UCSD-AML1 (cell line): ENCODE data around the gene EVA1C.
A peak's percentile ranks its signal among the peaks of the same experiment; 100 is the strongest.
"Not testable (repeated sequence)": the region's sequence is repeated elsewhere in the genome, so short reads cannot be mapped to it uniquely, and the experiment has no call there.

Experiments
- DNase-seq: peaks from one replicate; lab custom pipeline; 2025; ENCODE audit not compliant: unreplicated experiment; lab: John Stamatoyannopoulos, UW

The EVA1C gene, protein sequence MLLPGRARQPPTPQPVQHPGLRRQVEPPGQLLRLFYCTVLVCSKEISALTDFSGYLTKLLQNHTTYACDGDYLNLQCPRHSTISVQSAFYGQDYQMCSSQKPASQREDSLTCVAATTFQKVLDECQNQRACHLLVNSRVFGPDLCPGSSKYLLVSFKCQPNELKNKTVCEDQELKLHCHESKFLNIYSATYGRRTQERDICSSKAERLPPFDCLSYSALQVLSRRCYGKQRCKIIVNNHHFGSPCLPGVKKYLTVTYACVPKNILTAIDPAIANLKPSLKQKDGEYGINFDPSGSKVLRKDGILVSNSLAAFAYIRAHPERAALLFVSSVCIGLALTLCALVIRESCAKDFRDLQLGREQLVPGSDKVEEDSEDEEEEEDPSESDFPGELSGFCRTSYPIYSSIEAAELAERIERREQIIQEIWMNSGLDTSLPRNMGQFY

DNA sequence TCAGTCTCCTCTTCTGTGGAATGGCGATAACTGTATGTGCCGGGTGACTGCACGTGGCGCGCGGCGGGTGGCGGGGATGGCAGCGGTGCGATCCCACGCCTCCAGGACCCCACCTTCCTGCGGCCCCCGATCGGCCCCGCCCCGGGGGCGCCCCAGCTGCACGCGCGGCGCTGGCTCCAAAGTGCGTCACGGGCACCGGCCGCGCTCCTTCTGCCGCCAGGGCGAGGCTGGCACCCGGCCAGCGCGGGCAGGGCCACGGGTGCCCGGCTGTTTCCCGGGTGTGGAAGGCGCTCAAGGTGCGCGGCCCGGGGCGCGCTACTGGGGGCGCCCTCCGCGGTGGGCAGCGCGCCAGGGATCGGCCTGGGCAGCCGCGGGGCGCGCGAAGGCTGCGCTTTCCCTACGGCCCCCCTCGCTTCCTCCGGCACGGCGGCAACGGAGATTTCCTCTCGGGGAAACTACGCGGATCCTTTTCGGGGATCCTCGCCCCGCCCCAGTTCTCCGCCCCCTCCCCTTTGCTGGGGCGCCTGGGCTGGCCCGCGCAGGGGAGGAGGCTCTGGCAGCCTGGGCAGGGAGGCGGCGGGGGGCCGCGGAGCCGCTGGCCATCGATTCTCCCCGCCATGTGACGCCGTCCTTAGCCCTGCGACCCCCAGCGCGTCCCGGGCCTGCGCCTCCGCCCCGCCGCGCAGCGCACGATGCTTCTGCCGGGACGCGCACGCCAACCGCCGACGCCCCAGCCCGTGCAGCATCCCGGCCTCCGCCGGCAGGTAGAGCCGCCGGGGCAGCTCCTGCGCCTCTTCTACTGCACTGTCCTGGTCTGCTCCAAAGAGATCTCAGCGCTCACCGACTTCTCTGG, at the start of gene EVA1C:
Gene EVA1C, plus strand, starts transcription at position 545 of the 853 bp plus-strand sequence. Its CDS starts 148 bp downstream, at position 693.
- DNase-seq = peak; percentile 48

DNA sequence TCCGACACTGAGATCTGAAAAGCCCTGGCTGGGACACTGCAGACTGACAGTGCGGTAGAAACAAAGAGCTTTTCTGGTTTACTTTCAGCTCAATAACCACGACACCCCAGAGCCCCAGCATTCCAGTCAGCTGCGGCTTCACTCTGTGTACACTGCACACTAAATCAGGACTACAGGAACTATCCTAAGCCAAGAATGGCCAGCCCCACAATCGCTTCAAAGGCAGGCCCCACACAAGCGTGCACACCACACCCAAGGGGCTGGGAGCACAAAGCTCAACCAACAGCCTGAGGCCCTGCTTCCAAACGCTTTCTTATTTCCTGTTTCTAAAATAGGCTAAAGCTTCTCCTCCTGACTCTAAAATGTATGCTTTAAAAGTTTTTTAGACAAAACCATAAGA, 48.1 kb upstream of the EVA1C start:
- no peak for DNase-seq

DNA sequence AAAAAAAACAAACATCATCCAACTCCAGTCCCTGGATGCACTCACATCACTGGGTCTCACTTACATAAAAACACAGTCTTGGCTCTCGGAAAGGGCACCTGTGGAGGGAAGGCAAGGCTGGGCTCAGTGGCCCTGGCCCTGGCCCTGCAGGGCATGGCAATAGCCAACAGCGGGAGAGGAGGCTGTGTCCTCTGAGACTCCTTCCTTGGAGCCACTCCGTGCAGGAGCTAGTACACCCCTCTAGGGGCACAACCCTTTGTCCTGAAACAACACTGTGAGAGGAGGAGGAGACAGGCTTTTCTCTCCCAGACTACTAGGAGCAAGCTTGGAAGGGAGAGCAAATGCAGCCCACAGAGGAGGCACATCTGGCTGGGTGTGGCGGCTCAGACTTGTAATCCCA, 47.7 kb upstream of the EVA1C start:
- no peak for DNase-seq

DNA sequence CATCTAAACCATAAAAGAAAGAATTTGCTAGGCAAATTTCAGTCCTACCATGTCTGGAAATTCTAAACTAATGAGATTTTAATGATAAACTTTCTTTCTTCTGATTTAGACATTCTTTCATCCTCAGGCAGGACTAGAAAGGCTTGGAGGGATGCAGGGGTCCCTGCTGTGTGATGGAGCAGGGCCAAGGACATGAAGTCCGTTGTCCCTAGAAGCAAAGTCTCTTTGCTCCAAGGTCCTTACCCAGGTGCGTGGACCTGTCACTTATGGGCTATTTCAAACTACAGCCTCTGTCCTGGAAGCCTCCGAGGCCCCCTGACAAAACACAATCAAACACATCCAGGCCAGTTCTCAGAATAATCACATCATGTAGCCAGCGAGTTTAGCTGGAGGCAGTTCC, 46.3 kb upstream of the EVA1C start:
- DNase-seq = no peak

DNA sequence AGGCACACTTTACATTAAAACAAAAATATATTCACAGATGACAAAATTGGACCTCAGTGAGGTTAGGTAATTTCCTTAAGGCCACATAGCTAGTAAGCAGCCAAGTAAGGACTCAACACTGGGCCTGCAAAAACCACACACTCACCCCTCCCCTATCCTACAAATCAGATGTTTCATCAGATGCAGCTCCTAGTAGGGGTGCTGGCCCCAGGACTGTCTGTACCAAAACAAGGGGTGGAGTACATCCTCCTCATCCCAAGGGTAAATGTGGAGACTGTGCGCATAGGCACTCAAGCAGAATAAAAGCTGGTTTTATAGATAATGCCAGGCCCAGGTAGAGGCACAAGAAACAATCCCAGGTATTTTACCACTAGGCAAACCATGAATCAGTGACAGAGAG, 45.3 kb upstream of the EVA1C start:
- no peak for DNase-seq

DNA sequence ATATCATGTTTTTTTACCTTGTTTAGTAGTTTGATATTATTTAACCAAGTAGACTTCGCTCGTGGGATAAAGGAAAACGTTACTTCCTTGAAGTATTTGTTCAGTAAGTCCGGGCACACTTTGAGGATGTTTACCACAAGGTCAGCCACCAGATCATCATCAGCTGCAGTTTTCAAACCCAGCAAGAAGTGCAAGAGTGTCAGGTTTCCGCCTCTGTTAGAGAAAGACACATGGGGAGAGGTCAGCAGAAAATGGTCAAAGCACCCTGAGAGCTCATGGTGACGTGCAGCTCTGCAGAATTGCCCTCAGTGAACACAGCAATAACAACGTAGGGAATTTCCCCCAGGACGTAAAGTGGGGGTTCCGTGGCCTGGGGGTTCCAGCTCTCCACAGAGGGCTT, 44.1 kb upstream of the EVA1C start:
- DNase-seq = no peak

DNA sequence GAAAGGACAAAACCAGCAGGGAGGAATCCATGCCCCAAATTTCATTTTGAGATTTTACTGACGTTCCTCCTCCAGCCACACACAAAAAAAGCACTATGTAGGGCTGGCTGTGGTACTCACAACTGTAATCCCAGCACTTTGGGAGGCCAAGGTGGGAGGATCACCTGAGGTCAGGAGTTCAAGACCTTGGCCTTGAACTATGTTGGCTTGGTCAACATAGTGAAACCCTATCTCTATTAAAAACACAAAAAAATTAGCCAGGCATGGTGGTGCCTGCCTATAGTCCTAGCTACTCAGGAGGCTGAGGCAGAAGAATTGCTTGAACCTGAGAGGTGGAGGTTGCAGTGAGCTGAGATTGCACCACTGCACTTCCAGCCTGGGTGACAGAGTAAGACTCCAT, 43.5 kb upstream of the EVA1C start:
- DNase-seq = not testable (repeated sequence)

DNA sequence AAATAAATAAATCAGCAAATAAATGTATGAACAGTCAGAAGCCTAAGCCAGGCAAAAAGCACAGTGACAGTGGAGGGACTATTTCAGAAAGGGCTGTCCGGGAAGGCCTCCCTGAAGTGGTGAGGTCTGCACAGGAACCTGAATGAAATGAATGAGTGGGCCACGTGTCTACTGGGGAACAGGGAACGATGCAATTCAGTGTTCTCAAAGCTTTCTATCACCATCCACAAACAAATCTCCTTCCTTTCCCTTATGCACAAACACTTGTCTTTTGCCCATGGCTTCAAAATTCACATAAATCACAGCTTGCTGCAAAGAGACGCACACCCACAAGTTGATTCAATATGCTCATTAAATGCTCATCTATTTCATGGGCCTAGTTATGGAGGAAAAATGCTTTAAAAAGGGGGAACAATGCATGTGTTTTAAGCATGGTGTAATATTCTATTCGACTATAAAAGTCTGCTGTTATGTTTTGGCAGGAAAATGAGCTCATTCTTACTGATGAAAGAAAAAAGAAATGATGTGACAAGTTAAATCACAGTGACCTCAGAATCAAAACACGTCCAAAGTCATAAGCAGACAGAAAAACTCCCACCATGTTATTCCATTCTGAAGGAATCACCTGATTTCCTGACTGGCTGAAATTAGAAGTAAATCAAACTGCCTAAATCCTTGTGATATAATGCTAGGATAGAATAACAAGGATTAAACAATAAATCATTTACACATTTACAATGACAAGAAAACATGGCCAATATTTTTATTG, 41.3 kb upstream of the EVA1C start:
- no peak for DNase-seq

DNA sequence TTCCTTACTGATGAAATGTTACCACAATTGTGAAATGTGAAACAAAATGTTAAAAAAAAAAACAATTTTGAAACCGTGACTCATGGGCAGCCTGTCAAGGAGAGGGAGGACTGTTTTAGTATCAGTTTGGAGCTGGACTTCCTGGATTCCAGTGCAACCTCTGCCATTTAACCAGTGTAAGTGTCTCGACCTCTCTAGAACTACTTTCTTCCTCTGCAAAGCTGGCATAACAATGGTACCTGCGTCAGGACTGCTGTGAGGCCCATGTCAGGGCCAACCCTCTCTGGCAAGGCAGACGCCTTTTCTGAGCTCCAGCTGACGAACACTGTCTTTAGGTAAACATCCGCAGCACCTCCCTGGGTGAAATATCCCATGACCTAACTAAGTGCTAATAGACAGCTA, 40.6 kb upstream of the EVA1C start:
- DNase-seq = no peak

DNA sequence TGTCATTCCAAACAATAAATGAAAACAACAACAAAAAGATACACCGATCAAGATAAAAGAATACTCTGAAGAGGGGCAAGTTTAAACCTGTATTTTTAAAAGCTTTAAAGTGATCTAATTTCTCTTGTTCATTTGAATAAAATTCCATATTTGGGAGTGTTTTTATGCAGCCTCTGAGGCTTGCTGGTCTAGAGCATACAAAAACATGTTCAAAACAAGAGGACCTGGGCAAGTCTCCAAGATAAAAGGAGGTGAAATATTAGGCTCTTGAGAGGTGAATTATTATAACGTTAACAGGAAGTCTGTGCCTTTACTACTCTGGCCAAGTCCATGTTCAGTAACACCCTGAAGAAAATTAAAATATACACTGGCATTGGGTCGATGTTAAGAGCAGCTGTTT, 39.8 kb upstream of the EVA1C start:
- DNase-seq = no peak

DNA sequence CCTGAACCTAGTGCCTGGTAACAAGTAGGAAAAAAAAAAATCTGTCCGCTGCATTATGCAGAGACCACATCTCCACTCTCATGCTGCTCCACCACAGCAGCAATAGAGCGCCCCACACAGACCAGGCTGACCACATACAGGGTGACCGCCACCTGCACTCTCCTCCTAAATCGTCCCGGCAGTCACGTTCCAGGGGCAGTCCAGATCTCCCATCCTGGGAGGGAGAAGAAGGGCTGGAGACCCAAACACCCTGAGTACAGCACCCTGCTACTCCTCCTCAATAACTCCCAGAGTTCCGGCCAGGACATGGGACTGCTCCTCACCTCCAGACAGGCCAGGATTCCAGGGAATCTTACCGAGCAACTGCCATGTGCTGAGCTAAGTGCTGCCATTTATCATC, 35.0 kb upstream of the EVA1C start:
- DNase-seq = no peak

DNA sequence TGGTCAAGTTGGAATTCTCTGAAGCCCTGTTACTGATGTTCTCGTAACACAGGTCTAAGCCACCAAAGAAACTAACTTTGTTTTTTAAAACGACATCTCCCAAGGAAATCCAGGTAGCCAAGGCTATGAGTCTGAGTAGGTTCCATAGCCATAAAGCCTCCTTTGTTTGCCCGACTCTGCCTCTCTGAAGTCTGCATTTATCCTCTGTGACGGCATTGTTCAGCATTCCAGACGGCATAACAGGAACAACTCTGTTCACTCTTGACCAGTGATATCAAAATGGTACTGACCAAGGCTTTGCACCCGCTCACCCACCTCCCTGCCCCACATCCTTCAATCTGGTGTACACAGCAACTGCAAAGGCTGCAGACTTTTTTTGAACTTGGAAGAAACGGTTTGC, 34.5 kb upstream of the EVA1C start:
- no peak for DNase-seq

DNA sequence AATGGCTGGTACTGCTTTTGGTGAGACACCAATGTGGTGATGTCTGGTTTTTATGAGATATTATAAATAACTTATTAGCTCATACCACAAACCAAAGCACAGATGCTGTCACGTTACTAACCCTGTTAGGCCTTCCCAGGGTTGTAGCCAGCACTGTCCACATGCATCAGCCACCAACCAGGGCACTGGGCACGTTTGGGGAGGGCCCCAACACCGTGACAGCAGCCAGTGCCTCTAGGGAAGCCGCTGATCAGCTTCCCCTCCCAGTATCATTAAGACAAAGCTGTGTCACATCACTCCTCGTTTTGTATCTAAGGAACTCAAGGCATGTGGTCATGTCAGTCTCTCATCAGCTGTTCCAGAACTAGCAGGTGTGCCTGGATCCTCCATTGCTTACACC, 33.5 kb upstream of the EVA1C start:
- DNase-seq = no peak

DNA sequence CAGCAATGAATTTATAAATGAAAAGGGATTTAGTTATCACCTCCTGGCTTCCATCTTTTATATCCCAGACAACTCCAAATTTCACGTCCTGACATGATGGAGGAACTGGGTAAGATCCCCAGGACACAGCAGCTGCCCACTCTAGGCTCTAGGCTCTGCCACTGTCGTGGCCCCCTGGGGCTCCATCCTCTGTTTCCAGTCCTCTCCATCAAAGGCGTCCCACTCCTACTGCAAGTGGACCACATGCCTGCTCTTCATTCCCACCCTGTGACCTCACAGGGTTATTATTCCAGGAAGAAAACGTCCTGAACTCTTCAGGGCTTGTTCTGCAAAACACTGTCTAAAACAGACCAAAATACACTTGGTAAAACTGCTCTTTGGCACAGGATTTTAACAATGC, 31.6 kb upstream of the EVA1C start:
- no peak for DNase-seq

DNA sequence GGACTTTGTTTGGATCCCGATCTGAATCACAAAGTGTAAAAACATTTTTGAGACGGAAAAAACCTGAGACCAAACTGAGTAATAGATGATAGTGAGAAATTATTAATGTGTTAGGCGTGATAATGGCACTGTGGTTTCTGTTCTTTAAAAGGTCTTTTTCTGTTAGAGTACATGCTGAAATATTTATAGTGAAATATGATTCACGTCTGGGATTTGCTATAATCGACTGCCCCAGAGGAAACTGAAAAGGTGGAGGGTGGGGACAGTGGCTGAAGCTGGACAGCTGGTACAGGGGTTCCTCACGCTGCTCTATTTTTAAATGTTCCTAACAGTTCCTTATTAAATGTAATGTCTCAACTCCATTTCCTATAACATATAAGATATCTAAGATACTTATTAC, 30.9 kb upstream of the EVA1C start:
- DNase-seq = no peak

DNA sequence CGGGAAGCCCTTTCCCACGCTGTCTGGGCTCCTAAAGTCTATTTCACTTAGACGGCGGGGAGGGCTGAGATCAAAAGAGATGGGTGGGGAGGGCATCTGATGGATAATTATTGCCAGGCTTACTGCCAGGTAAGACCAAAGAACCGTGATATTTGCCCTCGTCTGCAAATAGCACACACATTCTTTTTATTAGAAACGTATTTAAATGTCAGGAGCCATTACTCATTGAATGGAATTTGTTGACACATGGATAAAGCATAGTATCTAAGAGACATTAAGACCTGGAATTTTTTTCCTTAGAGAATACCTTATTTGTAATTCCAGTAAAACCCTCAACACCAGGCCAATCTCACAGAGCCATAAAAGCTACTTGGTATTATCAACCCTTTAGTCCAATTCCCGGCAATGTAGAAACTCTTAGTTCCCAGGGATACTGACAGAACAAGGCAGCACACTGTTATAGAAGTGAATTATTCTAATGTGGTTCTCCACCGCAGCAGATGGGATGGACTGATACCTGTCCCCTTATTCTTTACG, 30.3 kb upstream of the EVA1C start:
- no peak for DNase-seq

DNA sequence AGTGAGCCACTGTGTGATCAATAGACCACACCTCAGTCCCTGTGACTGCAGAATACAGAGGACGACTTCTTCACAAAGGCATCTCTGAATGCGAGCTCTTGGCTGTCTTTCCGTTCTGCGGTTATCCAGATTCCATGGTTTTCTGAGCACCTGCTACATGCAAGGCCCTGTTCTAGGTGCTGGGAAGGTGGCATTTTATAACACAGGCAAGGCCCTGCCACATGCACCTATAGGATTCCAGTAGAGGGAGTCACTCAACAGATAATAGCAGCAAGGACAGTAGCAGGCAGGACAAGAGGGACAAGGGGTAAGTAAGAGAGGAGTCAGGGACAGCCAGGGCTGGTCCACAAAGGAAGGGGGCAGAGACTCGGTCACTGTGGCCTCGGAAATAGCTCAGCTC, 28.7 kb upstream of the EVA1C start:
- DNase-seq = no peak

DNA sequence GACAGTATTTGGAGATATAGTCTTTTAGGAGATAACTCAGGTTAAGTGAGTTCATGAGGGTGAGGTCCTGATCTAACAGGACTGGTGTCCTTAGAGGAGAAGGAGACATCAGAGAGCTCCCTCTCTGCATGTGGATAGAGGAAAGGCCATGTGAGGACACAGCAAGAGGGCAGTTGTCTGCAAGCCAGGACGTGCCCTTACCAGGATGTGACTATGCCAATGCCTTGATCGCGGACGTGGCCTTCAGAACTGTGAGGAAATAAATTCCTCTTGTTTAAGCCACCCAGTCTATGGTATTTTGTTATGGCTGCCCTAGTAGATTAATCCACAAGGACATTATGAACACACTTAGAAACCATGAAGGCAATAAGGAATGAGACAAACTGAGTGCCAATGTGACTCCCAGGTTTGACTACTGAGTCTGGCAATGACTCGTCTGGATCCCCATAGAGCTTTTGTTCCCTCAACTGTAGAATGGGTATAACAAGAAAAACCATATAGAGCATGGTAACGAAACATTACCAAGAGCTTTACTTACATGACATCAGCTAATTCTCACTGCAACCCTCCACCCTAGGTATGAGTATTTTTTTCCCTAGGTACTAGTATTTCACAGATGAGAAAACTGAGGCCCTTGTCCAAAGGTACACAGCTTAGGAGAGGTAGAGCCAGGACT, 26.2 kb upstream of the EVA1C start:
- no peak for DNase-seq

DNA sequence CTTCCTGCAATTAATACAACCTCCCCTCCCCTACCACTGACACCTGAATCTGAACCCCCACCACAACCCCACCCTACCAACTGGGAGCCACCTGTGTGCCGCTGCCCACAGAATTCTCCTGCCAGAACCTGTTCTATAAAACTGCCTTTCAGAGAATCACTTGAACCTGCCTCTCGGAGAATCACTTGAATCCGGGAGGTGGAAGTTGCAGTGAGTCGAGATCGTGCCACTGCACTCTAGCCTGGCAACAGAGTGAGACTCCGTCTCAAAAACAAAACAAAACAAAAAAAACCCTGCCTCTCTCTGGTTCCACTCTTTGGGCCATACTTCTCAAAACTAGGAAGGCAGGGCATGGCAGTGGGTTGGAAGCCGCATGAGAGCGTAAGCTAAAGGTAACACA, 25.4 kb upstream of the EVA1C start:
- no peak for DNase-seq

DNA sequence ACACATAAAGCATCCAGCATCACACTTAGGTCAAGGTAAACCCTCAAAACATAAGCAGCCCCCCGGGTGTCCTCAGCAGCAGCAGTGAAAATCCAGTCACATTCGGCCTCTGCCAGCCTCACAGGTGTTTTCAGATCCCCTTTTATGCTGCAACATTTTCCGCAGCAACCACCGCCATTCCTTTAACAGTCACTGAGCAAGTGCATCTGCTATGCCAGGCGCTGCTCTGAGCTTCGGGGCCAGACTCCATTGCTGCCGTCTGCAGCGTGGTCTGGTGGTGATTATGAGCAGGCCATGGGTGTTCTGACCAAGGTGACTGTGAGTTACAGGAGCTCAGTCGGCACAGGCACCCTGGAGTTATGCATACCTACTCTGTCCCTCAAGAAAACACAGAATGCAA, 24.2 kb upstream of the EVA1C start:
- no peak for DNase-seq
